Measurements from ENCODE around the gene SPATA31D1. TPM values are rescaled to one million over a fixed set of nuclear protein-coding genes. Genes with fewer than 3 reads are reported as not detected.

The SPATA31D1 gene
- total and polyA plus RNA-seq, 7 donors, result 0.03 TPM; not detected in 6

DNA sequence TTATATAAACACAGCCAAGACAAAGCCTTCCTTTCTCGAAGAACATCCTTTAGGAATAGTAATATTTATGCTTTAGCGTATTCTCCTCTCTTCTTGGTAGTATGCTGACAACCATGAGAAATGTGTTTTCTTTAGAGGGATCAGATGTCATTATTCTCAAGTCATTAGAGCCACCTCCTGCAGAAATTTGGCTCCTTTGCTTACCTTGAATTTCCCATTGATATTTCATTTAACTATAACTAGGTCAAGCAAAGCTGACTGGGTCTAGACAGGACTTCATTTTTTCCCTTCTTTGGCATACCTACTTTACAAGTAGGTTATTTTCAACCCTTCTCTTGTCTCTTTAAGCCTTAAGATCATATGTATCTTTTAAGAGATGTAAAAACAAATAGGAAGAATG lies 50.3 kb downstream of the SPATA31D1 start:
- no peaks in the 10 kb centered on the region for H3K9me3 ChIP-seq
- DNase-seq, result no peak
- no peak overlapping the region for H3K4me3 ChIP-seq
- H3K27me3 ChIP-seq (ENCODE audit: insufficient read depth in 3 of 3, low read length in 2 of 3), result no peaks in the 10 kb centered on the region
- H3K27ac ChIP-seq, result no peak overlapping the region
- intact Hi-C loops (cut with DNase I), result no loop called here
- H3K36me3 ChIP-seq (ENCODE audit: insufficient read depth in 1 of 2, low read depth in 1 of 2), result no peaks in the 10 kb centered on the region
- TF ChIP-seq CTCF (IDR thresholded peaks at IDR 0.05), result no peak
- no peaks in the 10 kb centered on the region for H3K4me1 ChIP-seq
- ATAC-seq, result no peak
- 89 to 92% (median 92%) methylated on average over 2 of the region's 2 CpGs for WGBS, 3 donors

Other genes with a start within 250 kb of the SPATA31D1 start
- not detected for gene SPATA31D4, start 60.3 kb upstream of the SPATA31D1 start, total RNA-seq
- not detected for gene SPATA31D4, start 60.3 kb upstream of the SPATA31D1 start, polyA plus RNA-seq
- not detected for gene SPATA31D3, start 45.3 kb upstream of the SPATA31D1 start, total RNA-seq
- not detected for gene SPATA31D3, start 45.3 kb upstream of the SPATA31D1 start, polyA plus RNA-seq